Skin epidermis (tissue), 12 donors: ENCODE results near the gene CENPN.

Experiments
- H3K27ac ChIP-seq, 21 experiments: fragments of 200-600 bp; sonication (generic) in 11 of 21; one replicate each; pipeline ENCODE4 v1.5.0; 2020; ENCODE audit warnings: mild to moderate bottlenecking in 3 of 21, inconsistent platforms in 2 of 21, moderate library complexity in 2 of 21
- H3K4me3 ChIP-seq, 7 experiments: fragments of 200-600 bp; sonication (generic) in 2 of 7; one replicate each; pipeline ENCODE4 v1.5.0; 2020; ENCODE audit warnings: inconsistent platforms in 2 of 7, mild to moderate bottlenecking in 2 of 7, moderate library complexity in 1 of 7

Gene CENPN, protein sequence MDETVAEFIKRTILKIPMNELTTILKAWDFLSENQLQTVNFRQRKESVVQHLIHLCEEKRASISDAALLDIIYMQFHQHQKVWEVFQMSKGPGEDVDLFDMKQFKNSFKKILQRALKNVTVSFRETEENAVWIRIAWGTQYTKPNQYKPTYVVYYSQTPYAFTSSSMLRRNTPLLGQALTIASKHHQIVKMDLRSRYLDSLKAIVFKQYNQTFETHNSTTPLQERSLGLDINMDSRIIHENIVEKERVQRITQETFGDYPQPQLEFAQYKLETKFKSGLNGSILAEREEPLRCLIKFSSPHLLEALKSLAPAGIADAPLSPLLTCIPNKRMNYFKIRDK

DNA sequence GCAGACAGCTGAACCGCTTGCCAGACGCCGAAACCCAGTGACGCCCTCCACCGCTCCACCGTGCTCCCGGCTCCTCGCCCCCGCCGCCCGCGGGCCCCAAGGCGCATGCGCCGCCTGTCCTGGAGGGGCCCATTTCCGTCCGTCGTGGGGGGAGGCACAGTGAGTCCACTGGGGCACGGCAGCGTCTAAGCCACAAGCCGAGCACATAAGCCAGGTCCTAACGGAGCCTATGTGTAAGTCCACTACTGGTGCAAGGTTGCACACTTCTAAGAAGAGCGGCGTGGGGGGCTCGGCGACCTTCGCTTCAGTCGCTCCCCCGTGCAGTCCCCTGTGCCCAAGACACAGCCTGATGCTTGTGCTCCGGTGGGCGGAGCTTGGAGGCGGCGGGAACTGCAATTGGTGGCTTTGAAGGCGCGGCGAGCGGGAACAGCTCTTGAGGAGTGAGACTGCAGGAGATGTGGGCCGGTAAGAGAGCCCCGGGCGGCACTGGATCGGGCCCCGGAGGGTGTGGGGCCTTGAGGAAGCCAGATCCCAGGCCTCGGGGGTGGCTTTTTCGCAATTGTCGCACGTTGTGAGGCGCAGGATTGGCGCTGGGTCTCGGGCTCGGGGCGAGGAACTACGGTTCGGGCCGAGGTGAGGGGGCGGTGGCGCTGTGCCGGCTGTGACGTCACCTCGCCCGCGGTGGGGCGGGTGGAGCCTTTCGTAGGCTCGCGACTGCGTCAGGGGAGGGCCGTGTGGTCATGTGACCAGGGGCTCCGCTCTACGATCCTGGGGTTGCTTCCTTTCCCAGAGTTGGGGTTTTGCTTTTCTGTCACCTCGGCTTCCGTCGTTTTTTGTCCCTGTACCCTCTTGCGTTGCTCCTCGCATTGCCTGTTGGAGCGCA lies at the start of gene CENPN, which contains the start of gene CMC2:
CENPN (plus strand) TSS at position 402 of the 883 bp plus-strand sequence. CDS start 4,726 bp downstream, outside the sequence.
CMC2 (minus strand) TSS at position 73 of the 883 bp plus-strand sequence. CDS start 9,491 bp downstream, outside the sequence.
- Histone ChIP-seq H3K27ac (peak within 1 kb of the TSS; percentile 73 to 100 (median 99)), H3K4me3 (peak within 1 kb of the TSS; percentile 92 to 99 (median 97))

DNA sequence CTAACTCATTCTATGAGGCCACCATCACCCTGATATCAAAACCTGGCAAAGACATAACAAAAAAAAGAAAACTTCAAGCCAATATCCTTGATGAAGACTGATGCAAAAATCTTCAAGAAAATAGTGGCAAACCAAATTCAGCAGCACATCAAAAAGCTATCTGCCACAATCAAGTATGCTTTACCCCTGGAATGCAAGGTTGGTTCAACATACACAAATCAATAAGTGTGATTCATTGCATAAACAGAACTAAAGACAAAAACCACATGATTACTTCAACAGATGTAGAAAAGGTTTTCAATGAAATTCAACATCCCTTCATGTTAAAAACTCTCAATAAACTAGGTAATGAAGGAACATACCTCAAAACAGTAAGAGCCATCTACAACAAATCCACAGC lies 48.7 kb upstream of the CENPN start:
- Histone ChIP-seq H3K27ac (no peak overlapping the region), H3K4me3 (no peak overlapping the region)

DNA sequence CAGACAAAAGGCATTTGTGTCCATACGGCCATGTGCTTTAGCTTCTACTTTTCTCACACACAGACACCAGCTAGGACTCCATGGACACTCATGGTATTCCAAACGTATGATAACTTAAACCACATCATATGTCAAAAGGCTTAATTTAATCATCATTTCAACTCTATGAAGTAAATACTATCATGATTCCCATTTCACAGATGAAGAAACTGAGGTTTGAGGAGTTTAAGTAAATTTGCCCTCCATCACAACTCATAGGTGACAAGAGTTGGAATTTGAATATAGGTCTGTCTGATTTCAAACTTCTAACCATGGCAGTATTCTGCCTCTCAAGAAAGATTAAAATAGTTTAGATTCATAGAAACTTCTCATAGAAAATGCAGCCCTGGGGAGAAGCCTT lies 44.1 kb upstream of the CENPN start:
- H3K27ac ChIP-seq = no peak overlapping the region
- H3K4me3 ChIP-seq = no peak overlapping the region

DNA sequence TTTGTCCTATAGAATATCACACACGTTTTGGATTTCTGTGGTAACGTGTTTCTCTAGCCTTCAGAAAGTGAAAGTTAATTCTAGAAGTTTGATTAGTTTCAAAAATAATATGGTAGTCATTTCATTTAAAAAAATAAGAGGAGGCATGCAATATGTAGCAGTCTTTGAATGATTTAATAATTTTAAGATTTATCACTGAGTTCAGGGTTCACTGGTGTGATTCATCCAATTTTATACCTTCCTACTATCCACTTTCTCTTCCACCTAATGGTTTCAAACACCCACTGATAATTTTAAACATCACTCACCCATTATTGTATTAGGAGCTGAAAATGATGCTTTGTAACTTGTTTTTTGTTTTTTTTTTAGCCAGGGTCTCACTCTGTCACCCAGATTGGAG lies 42.7 kb upstream of the CENPN start:
- H3K4me3 ChIP-seq = no peak overlapping the region
- H3K27ac ChIP-seq = no peak overlapping the region

DNA sequence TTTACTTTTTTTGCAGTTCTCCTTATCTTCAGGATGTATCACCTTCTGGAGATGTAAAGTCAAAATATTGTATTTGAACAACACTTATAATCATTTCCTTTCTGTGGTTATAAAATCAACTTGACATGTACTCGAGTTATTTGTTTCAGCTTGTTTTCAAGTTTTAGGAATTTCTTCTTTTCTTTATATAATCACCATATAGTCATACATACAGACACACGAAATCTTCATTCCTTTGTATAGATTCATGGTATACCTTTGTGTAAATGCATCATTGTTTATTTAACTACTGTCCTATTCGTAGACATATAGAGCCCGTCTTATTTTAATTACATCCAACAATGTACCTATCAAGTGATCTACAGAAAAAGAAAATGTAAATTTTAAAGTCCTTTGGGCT lies 40.4 kb upstream of the CENPN start:
- Histone ChIP-seq H3K27ac (no peak overlapping the region), H3K4me3 (no peak overlapping the region)

DNA sequence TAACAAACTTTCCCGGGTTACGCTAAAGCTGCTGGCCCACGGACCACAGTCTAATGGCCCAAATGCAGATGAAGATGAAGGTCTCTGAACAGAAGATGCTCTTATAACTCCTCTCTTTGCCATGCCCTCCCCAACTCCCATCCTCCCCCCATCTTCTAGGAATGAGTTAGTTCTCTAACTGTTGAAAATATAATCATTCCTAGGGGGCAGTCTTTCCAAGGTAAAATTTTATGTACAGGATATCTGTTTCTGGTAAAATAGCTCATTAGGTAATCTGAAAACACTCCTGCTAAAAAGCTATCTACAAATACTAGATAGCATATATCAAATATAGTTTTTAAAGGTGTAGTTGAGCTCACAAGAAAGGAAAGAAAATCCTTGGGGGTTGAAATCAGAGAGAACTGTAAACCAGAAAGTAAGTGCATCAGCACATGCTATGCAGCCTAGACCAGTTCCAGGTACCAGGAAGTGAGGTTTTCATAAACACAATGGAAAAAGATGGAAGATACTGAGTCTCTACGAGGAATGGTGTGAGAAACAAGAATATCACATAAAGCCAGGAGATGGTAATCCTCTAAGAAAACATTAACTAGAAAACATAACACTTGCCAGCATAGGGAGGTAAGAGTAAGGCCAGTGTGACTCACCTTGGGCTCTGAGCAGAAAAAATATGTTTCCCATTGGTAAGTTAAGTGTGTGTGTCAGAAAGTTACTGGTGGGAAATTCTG lies 38.5 kb upstream of the CENPN start:
- no peak overlapping the region for H3K27ac ChIP-seq
- no peak overlapping the region for H3K4me3 ChIP-seq

DNA sequence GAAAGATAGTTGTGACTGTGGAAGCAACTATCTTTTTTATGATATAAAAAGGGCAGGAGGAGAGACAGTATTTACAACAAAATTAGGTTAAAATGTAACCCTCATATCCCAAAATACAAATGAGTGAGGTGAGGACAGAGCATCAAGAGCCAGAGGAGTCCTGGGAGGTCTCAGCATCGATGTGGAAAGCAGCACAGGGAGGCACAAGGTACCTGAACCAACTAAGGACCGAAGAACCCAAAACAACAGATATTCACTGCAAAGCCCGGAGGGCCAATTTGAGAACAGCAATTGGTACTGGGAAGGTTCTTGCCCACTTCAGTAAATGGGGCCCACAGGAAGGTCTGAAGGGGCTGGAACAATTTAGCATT lies 37.9 kb upstream of the CENPN start:
- H3K27ac ChIP-seq = no peak overlapping the region
- no peak overlapping the region for H3K4me3 ChIP-seq

DNA sequence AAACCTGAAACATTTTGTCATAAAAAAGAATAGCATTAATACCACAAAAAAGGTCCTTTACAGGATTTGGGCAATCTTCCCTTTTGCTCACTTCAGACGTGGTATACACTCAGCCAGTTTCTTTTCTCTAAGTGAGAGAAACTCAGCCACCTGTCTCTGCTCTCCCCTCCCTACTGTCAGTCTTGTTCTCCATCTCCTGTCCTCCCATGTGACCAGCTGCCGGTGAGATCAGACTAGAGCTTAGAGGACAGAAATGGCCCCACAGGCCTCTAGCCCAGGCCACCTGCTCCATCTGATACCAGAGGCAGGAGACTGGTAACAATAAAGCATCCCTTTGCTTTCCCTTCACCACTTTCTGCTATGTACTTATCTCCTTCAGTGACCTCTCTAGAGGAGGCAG lies 35.2 kb upstream of the CENPN start:
- Histone ChIP-seq H3K27ac (no peak overlapping the region), H3K4me3 (no peak overlapping the region)

DNA sequence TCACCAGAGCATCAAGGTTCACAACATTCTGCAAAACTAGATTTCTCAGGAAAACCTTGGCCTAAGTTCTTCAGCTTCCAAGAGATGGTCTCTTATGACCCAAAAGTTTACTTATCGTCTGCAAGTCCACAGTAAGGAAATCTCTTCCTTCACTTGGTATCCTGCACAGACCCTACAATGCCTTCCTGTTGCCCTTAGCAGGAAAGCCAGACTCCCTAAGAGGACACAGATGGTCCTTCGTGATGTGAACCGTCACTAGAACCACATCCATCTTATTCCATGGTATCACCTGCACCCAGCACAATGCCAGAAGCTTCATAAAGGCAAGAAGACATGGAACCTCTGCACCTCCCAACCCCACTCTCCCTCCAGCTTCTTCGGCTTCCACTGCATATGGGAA lies 34.4 kb upstream of the CENPN start:
- no peak overlapping the region for H3K4me3 ChIP-seq
- H3K27ac ChIP-seq = no peak overlapping the region

DNA sequence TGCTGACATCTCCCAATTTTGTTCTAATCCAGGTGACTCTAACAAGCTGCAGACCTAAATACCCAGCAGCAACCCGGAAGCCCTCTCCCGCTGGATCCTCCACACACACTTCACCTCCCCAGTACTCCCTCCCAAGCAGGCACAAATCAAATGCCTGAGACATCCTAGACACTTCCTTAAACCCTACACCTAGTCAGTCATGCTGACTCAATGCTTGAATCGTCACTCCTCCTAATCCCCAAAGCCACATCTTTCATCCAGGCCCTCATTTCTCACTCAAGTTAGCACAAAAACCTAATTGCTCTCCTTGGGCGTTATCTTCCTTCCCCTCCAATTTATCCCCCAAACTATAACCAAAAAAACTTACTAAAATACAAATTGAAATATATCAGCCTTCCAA lies 33.0 kb upstream of the CENPN start:
- no peak overlapping the region for H3K27ac ChIP-seq
- H3K4me3 ChIP-seq = no peak overlapping the region

DNA sequence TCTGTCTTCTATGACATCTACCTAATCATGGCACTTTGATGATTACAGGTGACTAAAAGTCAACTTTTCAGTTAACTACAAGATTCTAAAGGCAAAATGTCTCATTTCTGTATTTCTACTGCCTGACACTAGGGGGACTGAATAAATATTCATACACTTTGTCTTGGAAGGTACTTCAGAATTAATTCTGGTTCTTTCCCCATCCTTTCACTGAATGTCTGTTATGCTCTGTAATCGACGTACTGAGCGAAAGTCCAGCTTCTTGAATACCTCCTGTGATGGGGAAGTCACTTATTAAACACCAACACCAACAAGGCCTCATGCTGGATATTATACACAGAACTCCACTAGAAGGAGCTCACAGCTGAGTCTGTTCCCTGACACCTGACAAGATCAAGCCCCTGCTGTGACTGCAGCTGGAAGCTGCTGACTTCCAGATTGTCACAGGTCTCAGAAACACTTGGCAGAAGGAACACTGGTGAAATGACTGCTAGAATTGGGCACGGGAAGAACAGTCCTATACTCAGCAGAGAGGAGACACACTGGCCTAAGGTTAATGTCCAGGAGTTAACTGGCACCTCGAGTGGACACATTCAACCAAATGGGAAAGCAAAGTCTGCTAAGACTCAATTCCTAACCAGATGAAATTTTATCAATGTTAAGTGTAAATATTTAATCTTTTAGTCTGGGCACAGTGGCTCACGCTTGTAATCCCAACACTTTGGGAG lies 32.2 kb upstream of the CENPN start:
- Histone ChIP-seq H3K27ac (no peak overlapping the region), H3K4me3 (no peak overlapping the region)

DNA sequence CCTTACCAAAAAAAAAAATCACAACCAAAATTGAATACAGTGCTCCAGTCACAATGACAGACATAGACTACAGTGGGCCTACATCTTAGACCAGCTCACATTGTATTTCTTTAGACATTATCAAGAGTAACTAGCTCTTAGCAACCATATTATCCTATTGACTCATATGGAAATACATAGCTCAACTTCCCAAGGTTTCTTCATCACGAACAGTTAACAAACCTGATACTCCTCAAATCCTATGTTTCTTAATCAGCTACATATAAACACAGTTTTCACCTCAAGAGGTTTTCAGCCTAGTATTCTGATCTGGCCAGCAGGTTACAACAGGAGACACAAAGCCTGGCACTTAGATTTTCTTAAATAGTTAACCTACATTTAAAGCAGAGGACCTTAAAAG lies 30.1 kb upstream of the CENPN start:
- H3K4me3 ChIP-seq = no peak overlapping the region
- H3K27ac ChIP-seq = no peak overlapping the region

DNA sequence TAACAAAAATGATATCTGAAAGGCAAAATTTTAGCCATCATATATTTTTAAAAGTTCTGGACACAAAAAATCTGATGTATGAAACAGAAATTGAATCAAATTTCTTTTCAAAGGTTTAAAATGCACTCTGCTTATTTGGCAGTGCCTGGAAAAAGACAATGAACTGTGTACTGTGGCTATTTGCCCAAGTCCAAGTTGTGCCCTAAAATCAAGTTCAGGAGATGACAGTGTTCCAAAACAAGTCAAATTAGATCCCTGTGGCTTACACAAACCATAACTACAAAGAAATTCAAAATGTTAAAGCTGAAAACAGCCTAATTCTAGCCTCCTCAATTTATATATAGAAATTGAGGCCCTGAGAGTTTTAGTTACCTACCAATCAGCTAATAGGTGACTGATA lies 25.9 kb upstream of the CENPN start:
- H3K27ac ChIP-seq = no peak overlapping the region
- no peak overlapping the region for H3K4me3 ChIP-seq

DNA sequence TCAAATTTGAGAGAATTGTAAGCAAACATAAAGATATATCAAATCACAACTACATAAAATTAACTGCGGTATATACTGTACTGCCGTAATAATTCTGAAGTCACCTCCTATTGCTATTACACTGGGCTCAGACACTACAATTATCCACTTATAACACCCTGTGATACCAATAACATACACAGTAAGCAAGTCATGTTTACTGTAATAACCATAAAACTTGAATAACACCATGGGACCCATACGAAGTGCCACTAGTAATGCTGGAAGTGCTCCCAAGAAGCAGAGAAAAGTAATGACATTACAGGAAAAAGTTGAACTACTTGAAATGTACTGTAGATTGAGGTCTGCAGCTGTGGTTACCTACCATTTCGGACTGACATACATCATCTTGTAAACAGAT lies 24.4 kb upstream of the CENPN start:
- H3K27ac ChIP-seq = no peak overlapping the region
- H3K4me3 ChIP-seq = no peak overlapping the region

DNA sequence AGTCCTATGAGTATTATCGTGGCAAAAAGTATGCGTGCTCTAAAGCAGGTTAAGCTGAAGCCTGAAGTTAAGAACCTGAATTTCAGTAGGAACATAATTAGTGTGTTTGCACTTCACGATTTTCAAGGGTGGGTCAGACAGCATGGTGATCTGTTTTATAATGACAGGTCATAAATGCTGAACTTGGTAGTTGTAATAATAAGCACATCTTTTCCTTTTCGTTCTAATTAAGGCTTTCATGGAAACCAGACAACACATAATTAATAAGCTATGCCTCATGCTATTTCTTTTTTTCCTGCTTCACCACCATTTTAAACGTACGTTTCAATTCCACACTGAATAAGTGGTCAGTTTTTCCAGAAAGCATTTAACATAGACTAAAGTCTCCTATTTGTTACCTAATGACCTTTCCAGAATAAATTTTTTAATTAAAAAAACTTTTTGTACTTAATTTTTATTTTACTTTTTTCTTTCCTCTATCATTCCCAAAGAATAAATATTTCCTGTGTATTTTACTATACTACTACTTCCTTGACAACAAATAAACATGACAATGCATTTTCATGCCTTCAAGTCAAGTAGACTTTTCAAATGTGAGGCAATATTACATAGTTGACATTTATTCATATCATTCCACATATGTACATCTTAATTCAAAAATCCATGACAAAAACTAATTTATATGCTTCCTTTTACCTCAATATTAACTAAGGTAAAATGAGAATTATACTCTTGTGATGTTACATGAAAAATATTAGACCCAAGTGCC lies 22.7 kb upstream of the CENPN start:
- Histone ChIP-seq H3K4me3 (no peak overlapping the region), H3K27ac (no peak overlapping the region)

DNA sequence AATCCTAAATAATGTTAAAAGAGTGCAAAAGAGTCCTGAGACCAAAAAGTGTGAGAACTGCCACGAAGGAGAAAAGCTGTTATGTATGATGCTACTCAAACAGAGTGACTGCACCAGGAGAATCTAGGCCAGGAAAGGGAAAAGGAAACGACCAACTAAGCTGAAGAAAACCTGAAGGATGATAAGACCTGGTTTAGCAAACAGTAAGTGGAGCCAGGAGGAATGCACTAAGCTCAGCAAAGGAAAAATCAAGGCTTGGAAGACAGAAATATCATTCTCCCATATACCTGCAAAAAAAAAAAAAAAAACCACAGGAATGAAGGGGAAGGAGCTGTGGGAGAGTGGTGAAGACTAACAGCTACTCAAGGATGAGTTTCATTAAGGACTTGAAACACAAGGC lies 21.4 kb upstream of the CENPN start:
- Histone ChIP-seq H3K27ac (no peak overlapping the region), H3K4me3 (no peak overlapping the region)

DNA sequence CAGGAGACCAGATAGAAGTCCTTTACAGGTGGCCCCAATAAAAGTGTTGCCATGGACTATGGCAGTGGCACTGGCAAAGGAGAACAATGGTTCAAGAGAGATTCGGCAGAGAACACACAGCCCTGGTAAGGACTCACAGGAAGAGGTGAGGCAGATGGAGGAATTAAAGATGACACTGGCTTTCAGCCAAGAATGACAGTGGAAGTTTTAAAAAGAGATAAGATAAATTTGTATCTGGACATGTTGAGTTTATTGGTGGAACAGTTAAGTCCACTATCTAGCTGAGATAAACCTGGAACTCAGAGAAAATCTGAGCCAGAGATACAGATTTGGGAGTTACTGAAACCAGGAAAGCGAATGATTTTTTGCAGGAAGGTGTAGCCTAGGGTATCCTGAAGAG lies 20.5 kb upstream of the CENPN start:
- Histone ChIP-seq H3K4me3 (no peak overlapping the region), H3K27ac (no peak overlapping the region)

DNA sequence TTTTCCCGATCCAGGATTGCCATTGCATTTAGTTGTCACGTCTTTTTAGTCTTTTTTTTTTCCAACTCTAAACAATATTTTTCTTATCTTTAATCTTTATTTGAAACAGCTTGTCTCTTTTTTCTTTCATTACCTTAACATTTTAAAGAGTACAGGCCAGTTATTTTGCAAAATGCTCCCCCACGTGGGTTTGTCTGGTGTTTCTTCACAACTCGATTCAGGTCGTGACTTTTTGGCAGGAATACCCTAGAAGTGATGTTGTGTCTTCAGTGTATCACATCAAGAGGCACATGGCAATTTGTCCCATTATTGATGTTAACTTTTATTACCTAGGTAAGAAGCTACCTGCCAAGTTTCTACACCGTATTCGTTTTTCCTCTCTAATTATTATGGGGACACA lies 18.3 kb upstream of the CENPN start:
- no peak overlapping the region for H3K27ac ChIP-seq
- no peak overlapping the region for H3K4me3 ChIP-seq

DNA sequence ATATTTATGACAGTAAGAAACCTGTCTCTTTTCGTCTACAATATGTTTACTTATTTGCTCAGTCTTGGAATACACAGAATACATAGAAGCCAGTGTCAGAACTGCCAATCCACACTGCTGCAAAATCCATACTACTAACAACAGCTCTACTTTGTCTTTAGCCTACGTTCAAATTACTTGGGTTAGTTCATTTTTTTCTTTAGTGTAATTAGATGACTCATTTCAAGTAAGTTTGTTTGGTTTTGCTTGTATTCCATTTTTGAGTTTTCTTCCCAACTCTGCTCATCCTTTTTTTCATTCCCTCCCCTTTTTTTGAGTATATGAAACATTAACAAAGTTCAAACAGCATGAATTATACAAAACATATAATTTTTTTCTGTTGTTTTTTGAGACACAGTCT lies 17.2 kb upstream of the CENPN start:
- H3K27ac ChIP-seq = no peak overlapping the region
- no peak overlapping the region for H3K4me3 ChIP-seq
